GM18909 (cell line): ENCODE measurements around the gene SLC2A4RG.

Source experiments
- ATAC-seq: cut with Tn5 transposase; IDR thresholded peaks from one replicate; pipeline ENCODE4 v1.9.1; 2021; ENCODE audit warnings: mild to moderate bottlenecking; ENCODE audit not compliant: unreplicated experiment, poor library complexity

SLC2A4RG gene

GRCh38 chr20:63739130-63740069 is at the start of gene SLC2A4RG:
Gene SLC2A4RG, plus strand, starts transcription at chr20:63739776. Its CDS starts 137 bp downstream, at chr20:63739913.
- ATAC-seq, result peak; percentile 44

GRCh38 chr20:63690003-63690897 is 49.3 kb upstream of the SLC2A4RG start:
- no peak for ATAC-seq

- no peak for ATAC-seq
These were observed 48.5 kb upstream of the SLC2A4RG start for GRCh38 chr20:63690898-63691710.

- ATAC-seq, result no peak
These were observed 47.7 kb upstream of the SLC2A4RG start for GRCh38 chr20:63691711-63692435.

GRCh38 chr20:63692436-63693082 is 47.0 kb upstream of the SLC2A4RG start:
- ATAC-seq, result no peak

- ATAC-seq, result no peak
These were observed 46.4 kb upstream of the SLC2A4RG start for GRCh38 chr20:63693083-63693732.

GRCh38 chr20:63693733-63694583 is 45.6 kb upstream of the SLC2A4RG start:
- no peak for ATAC-seq

- ATAC-seq, result no peak
These were observed 44.8 kb upstream of the SLC2A4RG start for GRCh38 chr20:63694584-63695423.

- no peak for ATAC-seq
These were observed 43.9 kb upstream of the SLC2A4RG start for GRCh38 chr20:63695424-63696305.

GRCh38 chr20:63696306-63696627 is 43.3 kb upstream of the SLC2A4RG start:
- ATAC-seq, result no peak

- ATAC-seq, result no peak
These were observed 42.8 kb upstream of the SLC2A4RG start, which contains the start of gene TNFRSF6B for GRCh38 chr20:63696628-63697356. Gene TNFRSF6B, plus strand, starts transcription at chr20:63696652. Its CDS starts 116 bp downstream, at chr20:63696768.

- no peak for ATAC-seq
These were observed 42.2 kb upstream of the SLC2A4RG start for GRCh38 chr20:63697357-63697867.

- no peak for ATAC-seq
These were observed 41.6 kb upstream of the SLC2A4RG start for GRCh38 chr20:63697868-63698545.

- ATAC-seq, result no peak
These were observed 40.7 kb upstream of the SLC2A4RG start for GRCh38 chr20:63698739-63699465.
